H1 (cell line): Measurements from ENCODE around the gene KRTAP12-4. TPM values are rescaled to one million over a fixed set of nuclear protein-coding genes. Genes with fewer than 3 reads are reported as not detected.
A peak's percentile ranks its signal among the peaks of the same experiment; 100 is the strongest.

Experiments used
- CTCF ChIA-PET: fragments of 300-600 bp; sonication (Branson Sonifier 250); formaldehyde crosslinking; loops from one replicate; lab custom pipeline; 2021; ENCODE audit not compliant: partially characterized antibody; lab: Charles Lee
- POLR2A ChIA-PET: fragments of 300-600 bp; sonication (Branson Sonifier 250); formaldehyde crosslinking; loops from one replicate; lab custom pipeline; 2021; ENCODE audit warnings: inconsistent platforms; ENCODE audit not compliant: partially characterized antibody; lab: Charles Lee
- DNase-seq, 2 experiments: peaks; one replicate each; pipeline versions ENCODE4 v3.0.0 to v3.0.0-alpha.2; 2010 to 2022; ENCODE audit warnings: low spot score in 2 of 2, low read depth in 1 of 2, mixed read lengths in 1 of 2
- FAIRE-seq: peaks from 2 replicates; lab custom pipeline; 2011; peaks lifted over from hg19 to GRCh38; lab: Jason Lieb, UNC
- H2AFZ ChIP-seq: 2 replicates; pipeline ENCODE4 v1.8.1; 2012; ENCODE audit warnings: low read length, inconsistent platforms
- H2AK5ac ChIP-seq: 2 replicates; pipeline ENCODE4 v1.6.1; 2013; ENCODE audit warnings: low read depth, low read length
- H2BK120ac ChIP-seq: replicated peaks from 2 replicates; pipeline ENCODE3; 2013; ENCODE audit warnings: low read depth, low read length, inconsistent platforms
- H2BK12ac ChIP-seq: 2 replicates; pipeline ENCODE4 v1.6.1; 2013; ENCODE audit warnings: low read depth, low read length
- H2BK15ac ChIP-seq: 2 replicates; pipeline ENCODE4 v1.6.1; 2013; ENCODE audit warnings: low read length
- H2BK20ac ChIP-seq: 2 replicates; pipeline ENCODE4 v1.6.1; 2013; ENCODE audit warnings: low read length
- H2BK5ac ChIP-seq: 2 replicates; pipeline ENCODE4 v1.6.1; 2013; ENCODE audit warnings: low read depth, low read length
- H3K14ac ChIP-seq: 2 replicates; pipeline ENCODE4 v1.6.1; 2013; ENCODE audit warnings: inconsistent platforms; ENCODE audit not compliant: insufficient read length
- H3K18ac ChIP-seq: 2 replicates; pipeline ENCODE4 v1.6.1; 2013; ENCODE audit warnings: low read length; ENCODE audit errors: extremely low read depth
- H3K23ac ChIP-seq: 2 replicates; pipeline ENCODE4 v1.6.1; 2013; ENCODE audit warnings: inconsistent platforms; ENCODE audit not compliant: insufficient read length
- H3K23me2 ChIP-seq: 2 replicates; pipeline ENCODE4 v1.6.1; 2013; ENCODE audit warnings: low read depth, low read length
- H3K27ac ChIP-seq: 2 replicates; pipeline ENCODE4 v1.6.1; 2011; ENCODE audit warnings: low read depth, low read length, inconsistent platforms
- H3K27me3 ChIP-seq, 4 experiments: replicated peaks in 1 of 4; 1 replicate in 1 of 4; 2 replicates in 3 of 4; pipeline versions ENCODE4 v1.6.1 to v1.8.1; 2011 to 2013; ENCODE audit warnings: low read length in 3 of 4, mild to moderate bottlenecking in 3 of 4, inconsistent platforms in 2 of 4, mixed read lengths in 2 of 4, moderate library complexity in 1 of 4; ENCODE audit not compliant: control insufficient read depth in 3 of 4, insufficient read depth in 3 of 4; ENCODE audit errors: extremely low read depth in 1 of 4
- H3K36me3 ChIP-seq, 4 experiments: 2 replicates each; pipeline versions ENCODE4 v1.6.1 to v1.8.1; 2011 to 2013; ENCODE audit warnings: mild to moderate bottlenecking in 4 of 4, low read length in 3 of 4, moderate library complexity in 2 of 4, control low read depth in 1 of 4, inconsistent platforms in 1 of 4; ENCODE audit not compliant: insufficient read depth in 4 of 4, control insufficient read depth in 2 of 4
- H3K4ac ChIP-seq: replicated peaks from 2 replicates; pipeline ENCODE3; 2013; ENCODE audit warnings: low read length, low read depth, mixed read lengths, inconsistent platforms; ENCODE audit not compliant: insufficient read length
- H3K4me1 ChIP-seq, 4 experiments: replicated peaks in 1 of 4; 1 replicate in 1 of 4; 2 replicates in 3 of 4; pipeline versions ENCODE4 v1.6.1 to v1.8.1; 2011 to 2013; ENCODE audit warnings: low read length in 3 of 4, inconsistent platforms in 2 of 4, mixed read lengths in 1 of 4; ENCODE audit not compliant: insufficient read depth in 4 of 4, control insufficient read depth in 3 of 4
- H3K4me2 ChIP-seq, 2 experiments: 2 replicates each; pipeline versions ENCODE4 v1.6.1 to v1.8.1; 2011 to 2013; ENCODE audit warnings: low read depth in 2 of 2, low read length in 2 of 2, control low read depth in 1 of 2, inconsistent platforms in 1 of 2, mild to moderate bottlenecking in 1 of 2; ENCODE audit not compliant: insufficient read depth in 1 of 2
- H3K4me3 ChIP-seq, 4 experiments: fragments of 200-600, 300-600 bp in 1 of 4; sonication (generic), shearing (Covaris generic), sonication (Bioruptor Twin) in 1 of 4; 2 replicates each; pipeline versions ENCODE4 v1.5.1 to v1.8.1; 2011 to 2016; ENCODE audit warnings: low read length in 4 of 4, low read depth in 3 of 4, control low read depth in 2 of 4, inconsistent platforms in 2 of 4, mild to moderate bottlenecking in 2 of 4, mixed read lengths in 1 of 4, moderate library complexity in 1 of 4; ENCODE audit not compliant: insufficient read depth in 2 of 4; ENCODE audit errors: extremely low read depth in 1 of 4
- H3K56ac ChIP-seq: replicated peaks from 2 replicates; pipeline ENCODE3; 2013; ENCODE audit warnings: low read depth, mild to moderate bottlenecking, mixed read lengths, low read length, inconsistent platforms; ENCODE audit not compliant: insufficient read length
- H3K79me1 ChIP-seq: 2 replicates; pipeline ENCODE4 v1.6.1; 2013; ENCODE audit warnings: low read depth, low read length, control low read depth
- H3K79me2 ChIP-seq, 2 experiments: 2 replicates each; pipeline versions ENCODE4 v1.6.1 to v1.8.1; 2012 to 2013; ENCODE audit warnings: low read length in 2 of 2, mild to moderate bottlenecking in 2 of 2, inconsistent platforms in 1 of 2; ENCODE audit not compliant: insufficient read depth in 2 of 2, control insufficient read depth in 1 of 2
- H3K9ac ChIP-seq, 4 experiments: replicated peaks in 1 of 4; 1 replicate in 1 of 4; 2 replicates in 3 of 4; pipeline versions ENCODE4 v1.6.1 to v1.8.1; 2011 to 2013; ENCODE audit warnings: low read depth in 3 of 4, low read length in 3 of 4, control low read depth in 2 of 4, mild to moderate bottlenecking in 2 of 4, moderate library complexity in 2 of 4, inconsistent platforms in 1 of 4; ENCODE audit errors: extremely low read depth in 1 of 4
- H3K9me3 ChIP-seq, 2 experiments: 2 replicates each; pipeline versions ENCODE4 v1.6.1 to v1.8.1; 2012 to 2013; ENCODE audit warnings: mild to moderate bottlenecking in 2 of 2, moderate library complexity in 2 of 2, control low read depth in 1 of 2, inconsistent platforms in 1 of 2, low read depth in 1 of 2, low read length in 1 of 2, mixed read lengths in 1 of 2; ENCODE audit not compliant: insufficient read depth in 2 of 2
- H4K20me1 ChIP-seq, 2 experiments: replicated peaks in 1 of 2; 2 replicates each; pipeline versions ENCODE3 to v1.8.1; 2011 to 2013; ENCODE audit warnings: inconsistent platforms in 2 of 2, low read length in 2 of 2, mild to moderate bottlenecking in 1 of 2; ENCODE audit not compliant: insufficient read depth in 2 of 2, control insufficient read depth in 1 of 2
- H4K5ac ChIP-seq: 2 replicates; pipeline ENCODE4 v1.6.1; 2013; ENCODE audit warnings: low read length, low read depth, mixed read lengths, inconsistent platforms; ENCODE audit not compliant: insufficient read length
- H4K8ac ChIP-seq: 2 replicates; pipeline ENCODE4 v1.8.0; 2013; ENCODE audit warnings: mild to moderate bottlenecking, moderate library complexity, low read length, inconsistent platforms; ENCODE audit not compliant: insufficient read depth; ENCODE audit errors: extremely low read depth
- H4K91ac ChIP-seq: replicated peaks from 2 replicates; pipeline ENCODE3; 2013; ENCODE audit warnings: low read length, mixed read lengths, inconsistent platforms; ENCODE audit not compliant: insufficient read length
- BRCA1 ChIP-seq: IDR thresholded peaks from 2 replicates; pipeline ENCODE4 v1.6.1; 2012; ENCODE audit warnings: low read depth, low read length, improper control_type of control experiment
- EGR1 ChIP-seq: IDR thresholded peaks from 2 replicates; pipeline ENCODE4 v1.6.1; 2011; ENCODE audit warnings: low read depth, low read length, borderline replicate concordance
- EZH2 ChIP-seq: fragments of 200-600 bp; sonication (generic); IDR thresholded peaks from 2 replicates; pipeline ENCODE4 v1.7.1; 2012; ENCODE audit warnings: low read depth, mild to moderate bottlenecking, moderate library complexity, low read length, inconsistent platforms; ENCODE audit not compliant: severe bottlenecking
- FOSL1 ChIP-seq: IDR thresholded peaks from 2 replicates; pipeline ENCODE4 v1.6.1; 2011; ENCODE audit warnings: mild to moderate bottlenecking, low read depth, low read length, moderate library complexity; ENCODE audit not compliant: insufficient read depth
- GABPA ChIP-seq: IDR thresholded peaks from 2 replicates; pipeline ENCODE4 v1.6.1; 2011; ENCODE audit warnings: mild to moderate bottlenecking, low read length, moderate library complexity, borderline replicate concordance; ENCODE audit not compliant: insufficient read depth
- KDM5A ChIP-seq: fragments of 200-600 bp; IDR thresholded peaks from 2 replicates; pipeline ENCODE4 v1.7.1; 2012; ENCODE audit warnings: mild to moderate bottlenecking, low read length, inconsistent platforms, mixed read lengths
- MAFK ChIP-seq: IDR thresholded peaks from 2 replicates; pipeline ENCODE4 v1.6.1; 2012; ENCODE audit warnings: low read depth, mild to moderate bottlenecking, improper control_type of control experiment, low read length
- NRF1 ChIP-seq: IDR thresholded peaks from 2 replicates; pipeline ENCODE4 v1.6.1; 2011; ENCODE audit warnings: mild to moderate bottlenecking, low read depth, low read length, improper control_type of control experiment
- POLR2A ChIP-seq, 2 experiments: IDR thresholded peaks; 1 replicate in 1 of 2; 2 replicates in 1 of 2; pipeline ENCODE4 v1.6.1; 2011; ENCODE audit warnings: low read depth in 2 of 2, low read length in 2 of 2, mild to moderate bottlenecking in 2 of 2; ENCODE audit errors: control extremely low read depth in 1 of 2
- POU5F1 ChIP-seq: IDR thresholded peaks from 2 replicates; pipeline ENCODE4 v1.6.1; 2011; ENCODE audit warnings: low read depth, mild to moderate bottlenecking, low read length, moderate library complexity
- SP1 ChIP-seq: IDR thresholded peaks from 2 replicates; pipeline ENCODE4 v1.6.1; 2011; ENCODE audit warnings: low read depth, low read length
- TAF1 ChIP-seq: IDR thresholded peaks from 2 replicates; pipeline ENCODE4 v1.6.1; 2011; ENCODE audit warnings: mild to moderate bottlenecking, low read depth, low read length
- TAF7 ChIP-seq: optimal IDR thresholded peaks from 2 replicates; pipeline ENCODE3; 2011; ENCODE audit warnings: low read depth, mild to moderate bottlenecking, inconsistent platforms, low read length, moderate library complexity, borderline replicate concordance
- YY1 ChIP-seq: IDR thresholded peaks from 2 replicates; pipeline ENCODE4 v1.6.1; 2011; ENCODE audit warnings: low read depth, mild to moderate bottlenecking, low read length
- ZNF274 ChIP-seq: IDR thresholded peaks from 2 replicates; pipeline ENCODE4 v1.7.0; 2012; ENCODE audit warnings: low read length, borderline replicate concordance; ENCODE audit errors: extremely low read depth
- WGBS, 2 experiments: shearing (Covaris generic) in 1 of 2; methylation state at CpG; one replicate each; pipeline versions ENCODE4 v1.1.6 to v1.1.7; 2013 to 2015; ENCODE audit warnings: low lambda C conversion rate in 2 of 2, mixed read lengths in 2 of 2, inconsistent platforms in 1 of 2, low coverage in 1 of 2, missing lambda C conversion rate in 1 of 2; ENCODE audit not compliant: insufficient replicate concordance in 2 of 2, insufficient coverage in 1 of 2, insufficient read length in 1 of 2; ENCODE audit errors: extremely low coverage in 1 of 2, missing lambda C conversion rate in 1 of 2; 5-methylcytosine and 5-hydroxymethylcytosine counted together
- polyA plus RNA-seq, 7 experiments: library from polyadenylated mRNA; depleted of rRNA in 3 of 7; stranded (reverse) in 5 of 7; unstranded in 2 of 7; fragments of >200 nt in 5 of 7; fragments of 200-250 nt in 2 of 7; gene quantifications; 1 replicate in 5 of 7; 2 replicates in 1 of 7; 4 replicates in 1 of 7; pipeline versions ENCODE4 v1.2.1 to v1.2.3, GENCODE V29; 2011 to 2013; ENCODE audit warnings: missing spikeins in 2 of 7, mixed read lengths in 2 of 7
- total RNA-seq: library from RNA; stranded (reverse); fragmentation: NEBNext Ultra II Directional; extraction: Animal tissue kit (Norgen Biotek cat#: 25700); gene quantifications from 2 replicates; pipeline ENCODE4 v1.2.1, GENCODE V29; 2021

KRTAP12-4 gene
- total and polyA plus RNA-seq, 2 of the 8 experiments (the other 6 are each of a cell fraction or from before 2014, with no cell fraction given), result not detected

GRCh38 chr21:44695641-44696040 lies 41.2 kb upstream of the KRTAP12-4 start:
- WGBS, 2 experiments, result 92% methylated on average over 8 of the region's 8 CpGs; no CpG with 5 or more reads in 1 of the 2 experiments
- Histone ChIP-seq H3K9me3 (peaks cover 0 to 4% of the 10 kb centered on the region in 2 experiments; a peak in 1 of 4 replicates), H4K8ac (no peak overlapping the region), H3K18ac (no peak overlapping the region), H2BK20ac (no peak overlapping the region), H3K4me1 (peaks cover 0 to 30% (median 16%) of the 10 kb centered on the region in 4 experiments; a peak in 6 of 7 replicates), H3K4ac (peak overlapping the region; percentile 72), H3K23me2 (no peaks in the 10 kb centered on the region), H3K14ac (no peak overlapping the region), H3K4me2 (no peak overlapping the region), H4K20me1 (no peaks in the 10 kb centered on the region), H3K79me2 (no peaks in the 10 kb centered on the region), H3K27me3 (no peaks in the 10 kb centered on the region), H3K36me3 (no peaks in the 10 kb centered on the region), H2BK15ac (peak overlapping the region; percentile 53; the same call in 1 of the 2 replicates), H2BK5ac (no peak overlapping the region; the same call in 1 of the 2 replicates), H3K4me3 (no peak overlapping the region), H2AFZ (no peak overlapping the region), H4K91ac (no peak overlapping the region), H3K79me1 (peaks cover 3% of the 10 kb centered on the region; the same call in 1 of the 2 replicates), H2BK120ac (peak overlapping the region; percentile 58), H4K5ac (no peak overlapping the region), H3K23ac (no peak overlapping the region), H3K56ac (no peak overlapping the region), H2AK5ac (no peak overlapping the region), H3K9ac (no peak overlapping the region), H3K27ac (no peak overlapping the region), H2BK12ac (no peak overlapping the region)
- FAIRE-seq, result no peak
- POLR2A ChIA-PET, result interaction anchor here (1.4 to 2.2 kb wide), 3 partner anchors 12 to 178 kb away, joined by 4 read pairs; partner anchors contain the start of gene KRTAP10-4
- CTCF ChIA-PET, result interaction anchor here (0.6 to 3.8 kb wide), 7 partner anchors 10 to 443 kb away, joined by 3 to 13 read pairs (median 3); no protein-coding TSS in a partner anchor
- DNase-seq, result no peak
- TF ChIP-seq NRF1 (no peak), FOSL1 (no peak), MAFK (no peak), POU5F1 (no peak), GABPA (no peak), EZH2 (no peak), KDM5A (no peak), SP1 (no peak), TAF7 (no peak), YY1 (no peak), POLR2A (IDR thresholded peaks at IDR 0.05; ENCODE audit: control extremely low read depth in 1 of 2, low read depth in 2 of 2, low read length in 2 of 2) (no peak), TAF1 (no peak), ZNF274 (no peak), BRCA1 (no peak), EGR1 (no peak)
